Thymus (tissue), 11 donors: ENCODE results near the gene ZCCHC7. TPM values are rescaled to one million over a fixed set of nuclear protein-coding genes. Genes with fewer than 3 reads are reported as not detected.
"Not testable (repeated sequence)": the region's sequence is repeated elsewhere in the genome, so short reads cannot be mapped to it uniquely, and the experiment has no call there.

Source experiments
- DNase-seq, 9 donors: peaks; one replicate each; pipeline ENCODE4 v3.0.0-alpha.2; 2013; ENCODE audit warnings: low spot score in 9 of 9, low read depth in 6 of 9, missing footprints in 1 of 9
- H3K27ac ChIP-seq, 2 donors: one replicate each; pipeline ENCODE4 v1.5.1; 2013; ENCODE audit warnings: control low read depth in 1 of 2, low read depth in 1 of 2, low read length in 1 of 2, mild to moderate bottlenecking in 1 of 2, moderate library complexity in 1 of 2
- H3K27me3 ChIP-seq, 2 donors: one replicate each; pipeline ENCODE4 v1.5.1; 2013; ENCODE audit warnings: low read length in 1 of 2; ENCODE audit not compliant: control insufficient read depth in 2 of 2, insufficient read depth in 1 of 2
- H3K36me3 ChIP-seq, 2 donors: one replicate each; pipeline ENCODE4 v1.5.1; 2013; ENCODE audit warnings: low read length in 1 of 2, mild to moderate bottlenecking in 1 of 2, moderate library complexity in 1 of 2; ENCODE audit not compliant: control insufficient read depth in 2 of 2, insufficient read depth in 2 of 2
- H3K4me1 ChIP-seq, 2 donors: one replicate each; pipeline ENCODE4 v1.5.1; 2013; ENCODE audit warnings: low read length in 2 of 2; ENCODE audit not compliant: control insufficient read depth in 2 of 2, insufficient read depth in 2 of 2
- H3K4me3 ChIP-seq, 2 donors: one replicate each; pipeline ENCODE4 v1.5.1; 2013; ENCODE audit warnings: low read length in 2 of 2, control low read depth in 1 of 2, mild to moderate bottlenecking in 1 of 2
- H3K9me3 ChIP-seq, 2 donors: one replicate each; pipeline ENCODE4 v1.5.1; 2013; ENCODE audit warnings: low read length in 1 of 2, mild to moderate bottlenecking in 1 of 2; ENCODE audit not compliant: control insufficient read depth in 2 of 2, insufficient read depth in 1 of 2
- WGBS: extraction: QIAGEN DNeasy Blood & Tissue Kit; methylation state at CpG from one replicate; pipeline ENCODE4 v1.1.7; 2013; 5-methylcytosine and 5-hydroxymethylcytosine counted together
- polyA plus RNA-seq: library from polyadenylated mRNA; stranded (reverse); fragments of 200-250 nt; gene quantifications from one replicate; pipeline ENCODE4 v1.2.3, GENCODE V29; 2013
- total RNA-seq: library from RNA; stranded (reverse); fragments of 120-200 nt; gene quantifications from one replicate; pipeline ENCODE4 v1.2.4, GENCODE V29; 2013
- donor health status: healthy.

The ZCCHC7 gene
- total and polyA plus RNA-seq, 2 donors: 21.8 to 22.6 TPM

- H3K9me3 ChIP-seq: not testable (repeated sequence)
Observed at GRCh38 chr9:37092714-37093295, 27.6 kb upstream of the ZCCHC7 start.

GRCh38 chr9:37094751-37095150 lies 25.6 kb upstream of the ZCCHC7 start:
- Histone ChIP-seq H3K36me3 (no peaks in the 10 kb centered on the region), H3K4me1 (no peaks in the 10 kb centered on the region), H3K4me3 (no peak overlapping the region), H3K9me3 (no peaks in the 10 kb centered on the region), H3K27ac (no peak overlapping the region), H3K27me3 (no peaks in the 10 kb centered on the region)
- DNase-seq: no peak
- 94% methylated on average over 1 of the region's 1 CpG for WGBS

More at GRCh38 chr9:37092714-37093295, 27.6 kb upstream of the ZCCHC7 start:
- not testable (repeated sequence) for H3K27ac ChIP-seq, H3K4me3 ChIP-seq, H3K27me3 ChIP-seq, DNase-seq, H3K36me3 ChIP-seq, H3K4me1 ChIP-seq
- 77% methylated on average over 3 of the region's 5 CpGs for WGBS

GRCh38 chr9:37096628-37097027 lies 23.7 kb upstream of the ZCCHC7 start:
- no peaks in the 10 kb centered on the region for H3K9me3 ChIP-seq
- no peaks in the 10 kb centered on the region for H3K36me3 ChIP-seq
- H3K4me1 ChIP-seq: no peaks in the 10 kb centered on the region
- H3K4me3 ChIP-seq: no peak overlapping the region
- H3K27me3 ChIP-seq: no peaks in the 10 kb centered on the region
- DNase-seq: no peak
- WGBS: 95% methylated on average over 4 of the region's 4 CpGs
- no peak overlapping the region for H3K27ac ChIP-seq

- Histone ChIP-seq H3K27ac (no peak overlapping the region), H3K4me3 (no peak overlapping the region), H3K9me3 (no peaks in the 10 kb centered on the region), H3K4me1 (no peaks in the 10 kb centered on the region), H3K27me3 (no peaks in the 10 kb centered on the region), H3K36me3 (no peaks in the 10 kb centered on the region)
- WGBS: 100% methylated on average over 1 of the region's 1 CpG
- DNase-seq: no peak
Observed at GRCh38 chr9:37097294-37097693, 23.1 kb upstream of the ZCCHC7 start.

GRCh38 chr9:37100327-37100726 lies 20.0 kb upstream of the ZCCHC7 start:
- Histone ChIP-seq H3K9me3 (no peaks in the 10 kb centered on the region), H3K36me3 (no peaks in the 10 kb centered on the region), H3K27me3 (no peaks in the 10 kb centered on the region), H3K4me1 (no peaks in the 10 kb centered on the region), H3K27ac (no peak overlapping the region), H3K4me3 (no peak overlapping the region)
- 78% methylated on average over 2 of the region's 2 CpGs for WGBS
- DNase-seq: no peak

GRCh38 chr9:37100741-37101140 lies 19.6 kb upstream of the ZCCHC7 start:
- no peak overlapping the region for H3K4me3 ChIP-seq
- H3K4me1 ChIP-seq: no peaks in the 10 kb centered on the region
- no peak overlapping the region for H3K27ac ChIP-seq
- no peak for DNase-seq
- no peaks in the 10 kb centered on the region for H3K27me3 ChIP-seq
- H3K9me3 ChIP-seq: no peaks in the 10 kb centered on the region
- 98% methylated on average over 2 of the region's 2 CpGs for WGBS
- no peaks in the 10 kb centered on the region for H3K36me3 ChIP-seq

GRCh38 chr9:37102486-37102885 lies 17.9 kb upstream of the ZCCHC7 start:
- H3K27ac ChIP-seq: no peak overlapping the region
- no peak overlapping the region for H3K4me3 ChIP-seq
- DNase-seq: no peak
- WGBS: 93% methylated on average over 3 of the region's 3 CpGs
- H3K9me3 ChIP-seq: no peaks in the 10 kb centered on the region
- H3K4me1 ChIP-seq: no peaks in the 10 kb centered on the region
- no peaks in the 10 kb centered on the region for H3K27me3 ChIP-seq
- no peaks in the 10 kb centered on the region for H3K36me3 ChIP-seq

- no peaks in the 10 kb centered on the region for H3K36me3 ChIP-seq
- H3K9me3 ChIP-seq: no peaks in the 10 kb centered on the region
- no peak overlapping the region for H3K27ac ChIP-seq
- no peak overlapping the region for H3K4me3 ChIP-seq
- no peaks in the 10 kb centered on the region for H3K27me3 ChIP-seq
- no peaks in the 10 kb centered on the region for H3K4me1 ChIP-seq
- no peak for DNase-seq
Observed at GRCh38 chr9:37104183-37104889, 16.0 kb upstream of the ZCCHC7 start.

GRCh38 chr9:37105234-37105633 lies 15.1 kb upstream of the ZCCHC7 start:
- WGBS: 92% methylated on average over 4 of the region's 4 CpGs
- H3K36me3 ChIP-seq: no peaks in the 10 kb centered on the region
- DNase-seq: no peak
- H3K4me1 ChIP-seq: no peaks in the 10 kb centered on the region
- H3K4me3 ChIP-seq: no peak overlapping the region
- H3K27me3 ChIP-seq: no peaks in the 10 kb centered on the region
- H3K9me3 ChIP-seq: no peaks in the 10 kb centered on the region
- H3K27ac ChIP-seq: no peak overlapping the region
